Liver (tissue), 9 donors: ENCODE data around the gene IGFL4. TPM values are rescaled to one million over a fixed set of nuclear protein-coding genes. Genes with fewer than 3 reads are reported as not detected.

Experiments used
- DNase-seq: peaks from one replicate; pipeline ENCODE4 v3.0.0-alpha.2; 2017; ENCODE audit warnings: low spot score
- H3K27ac ChIP-seq, 2 donors: one replicate each; pipeline ENCODE4 v1.7.0; 2013; ENCODE audit warnings: inconsistent platforms in 2 of 2, low read length in 2 of 2, control low read depth in 1 of 2, low read depth in 1 of 2, mild to moderate bottlenecking in 1 of 2
- H3K27me3 ChIP-seq, 4 donors: one replicate each; pipeline versions ENCODE4 v1.6.1 to v1.7.0; 2013; ENCODE audit warnings: low read length in 3 of 4, inconsistent platforms in 1 of 4, mild to moderate bottlenecking in 1 of 4, moderate library complexity in 1 of 4; ENCODE audit not compliant: control insufficient read depth in 4 of 4, insufficient read depth in 4 of 4
- H3K36me3 ChIP-seq, 4 donors: one replicate each; pipeline versions ENCODE4 v1.6.1 to v1.7.0; 2013; ENCODE audit warnings: low read length in 3 of 4, mild to moderate bottlenecking in 3 of 4, low read depth in 1 of 4, moderate library complexity in 1 of 4; ENCODE audit not compliant: control insufficient read depth in 4 of 4, insufficient read depth in 3 of 4
- H3K4me1 ChIP-seq, 4 donors: one replicate each; pipeline versions ENCODE4 v1.6.1 to v1.7.0; 2013; ENCODE audit warnings: low read length in 3 of 4, mild to moderate bottlenecking in 3 of 4, moderate library complexity in 1 of 4; ENCODE audit not compliant: control insufficient read depth in 4 of 4, insufficient read depth in 4 of 4
- H3K4me3 ChIP-seq, 3 donors: one replicate each; pipeline versions ENCODE4 v1.6.1 to v1.7.0; 2013; ENCODE audit warnings: low read length in 3 of 3, control low read depth in 1 of 3, low read depth in 1 of 3, mild to moderate bottlenecking in 1 of 3
- H3K9ac ChIP-seq, 2 donors: one replicate each; pipeline ENCODE4 v1.7.0; 2013; ENCODE audit warnings: low read length in 2 of 2, mild to moderate bottlenecking in 2 of 2, moderate library complexity in 2 of 2, control low read depth in 1 of 2, low read depth in 1 of 2
- H3K9me3 ChIP-seq, 4 donors: one replicate each; pipeline versions ENCODE4 v1.6.1 to v1.7.0; 2013; ENCODE audit warnings: low read length in 3 of 4; ENCODE audit not compliant: control insufficient read depth in 4 of 4
- CTCF ChIP-seq: fragments of 150-350 bp; IDR thresholded peaks from 2 replicates; pipeline ENCODE4 v1.5.1; 2017; ENCODE audit warnings: improper control_type of control experiment, low read depth, low read length; ENCODE audit not compliant: missing input control
- EGR1 ChIP-seq, 2 donors: IDR thresholded peaks; 2 replicates each; pipeline ENCODE4 v1.6.1; 2016 to 2018; ENCODE audit warnings: antibody characterized with exemption in 2 of 2, low read depth in 2 of 2
- FOXA1 ChIP-seq: IDR thresholded peaks from 2 replicates; pipeline ENCODE4 v1.6.1; 2016; ENCODE audit warnings: antibody characterized with exemption
- FOXA2 ChIP-seq: IDR thresholded peaks from 2 replicates; pipeline ENCODE4 v1.6.1; 2016; ENCODE audit warnings: antibody characterized with exemption
- GABPA ChIP-seq, 2 donors: IDR thresholded peaks in 1 of 2; conservative IDR thresholded peaks in 1 of 2; 2 replicates each; pipeline ENCODE4 v1.6.1; 2016; ENCODE audit warnings: antibody characterized with exemption in 2 of 2, mild to moderate bottlenecking in 1 of 2, moderate library complexity in 1 of 2
- HNF4A ChIP-seq, 2 donors: conservative IDR thresholded peaks; 2 replicates each; pipeline ENCODE4 v1.6.1; 2016; ENCODE audit warnings: antibody characterized with exemption in 2 of 2, mild to moderate bottlenecking in 2 of 2
- HNF4G ChIP-seq: IDR thresholded peaks from 2 replicates; pipeline ENCODE4 v1.6.1; 2016; ENCODE audit warnings: antibody characterized with exemption
- MAX ChIP-seq: IDR thresholded peaks from 2 replicates; pipeline ENCODE4 v1.6.1; 2016; ENCODE audit warnings: antibody characterized with exemption
- RAD21 ChIP-seq, 2 donors: IDR thresholded peaks; 2 replicates each; pipeline ENCODE4 v1.6.1; 2016; ENCODE audit warnings: antibody characterized with exemption in 2 of 2, mild to moderate bottlenecking in 2 of 2
- RXRA ChIP-seq, 2 donors: IDR thresholded peaks; 2 replicates each; pipeline ENCODE4 v1.6.1; 2017 to 2018; ENCODE audit warnings: antibody characterized with exemption in 2 of 2, mild to moderate bottlenecking in 1 of 2
- TAF1 ChIP-seq: conservative IDR thresholded peaks from 2 replicates; pipeline ENCODE4 v1.6.1; 2016; ENCODE audit warnings: antibody characterized with exemption, mild to moderate bottlenecking
- ZBTB33 ChIP-seq: IDR thresholded peaks from 2 replicates; pipeline ENCODE4 v1.6.1; 2016; ENCODE audit warnings: antibody characterized with exemption
- WGBS: extraction: QIAGEN DNeasy Blood & Tissue Kit; methylation state at CpG from one replicate; pipeline ENCODE4 v1.1.7; 2013; 5-methylcytosine and 5-hydroxymethylcytosine counted together
- polyA plus RNA-seq, 2 donors: library from polyadenylated mRNA; stranded (reverse) in 1 of 2; unstranded in 1 of 2; fragments of 200-250 nt in 1 of 2; fragments of >200 nt in 1 of 2; fragmentation: Nextera tagmentation in 1 of 2; extraction: Ambion mirVana in 1 of 2; gene quantifications; one replicate each; pipeline versions ENCODE4 v1.2.1 to v1.2.3, GENCODE V29; 2013 to 2015
- total RNA-seq, 2 donors: library from RNA; depleted of rRNA; stranded (reverse); fragments of >200 nt; gene quantifications; one replicate each; pipeline ENCODE4 v1.2.3, GENCODE V29; 2014
- TF ChIP-seq, protein P1 (sequence below): IDR thresholded peaks from 2 replicates; pipeline ENCODE4 v1.6.1; 2016; ENCODE audit warnings: antibody characterized with exemption
- TF ChIP-seq, protein P2 (sequence below): IDR thresholded peaks from 2 replicates; pipeline ENCODE4 v1.6.1; 2016; ENCODE audit warnings: antibody characterized with exemption, mild to moderate bottlenecking
- donor health status: healthy.
- donor health status: healthy.
- donor health status: healthy.
- donor health status: healthy.
- donor health status: healthy.

Gene IGFL4
- total and polyA plus RNA-seq, 4 donors: not detected

DNA sequence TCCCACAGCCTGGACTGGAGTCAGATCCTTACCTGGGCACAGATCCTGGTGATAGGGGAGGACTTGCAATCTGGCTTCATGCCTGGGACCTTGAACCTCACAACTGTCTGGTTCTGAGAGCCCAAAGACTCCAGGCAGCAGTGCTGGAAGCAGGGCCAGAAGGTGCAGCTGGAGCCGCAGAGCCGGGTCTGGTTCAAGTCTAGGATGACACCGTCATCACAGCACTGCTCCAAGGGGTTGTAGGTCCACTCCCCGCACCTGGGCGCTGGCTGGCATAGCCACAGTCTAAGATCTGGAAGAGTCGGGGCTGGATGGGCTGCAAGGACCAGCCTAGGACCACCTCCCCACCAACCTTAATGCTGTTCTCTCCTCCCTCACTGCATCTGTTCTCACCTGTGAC is 677 bp downstream of the IGFL4 start:
- Histone ChIP-seq H3K4me1 (no peaks in the 10 kb centered on the region), H3K9me3 (peaks cover 2 to 5% (median 3%) of the 10 kb centered on the region in 4 donors), H3K9ac (no peak overlapping the region), H3K4me3 (no peak overlapping the region), H3K27me3 (peaks cover 0 to 8% (median 1%) of the 10 kb centered on the region in 4 donors), H3K27ac (no peak overlapping the region), H3K36me3 (no peaks in the 10 kb centered on the region)
- DNase-seq: no peak
- 85% methylated on average over 6 of the region's 6 CpGs for WGBS
- TF ChIP-seq HNF4G (no peak), FOXA2 (no peak)

- no peak for DNase-seq
- Histone ChIP-seq H3K4me1 (no peaks in the 10 kb centered on the region), H3K9me3 (peaks cover 0 to 2% (median 0%) of the 10 kb centered on the region in 4 donors), H3K27me3 (peaks cover 0 to 3% (median 0%) of the 10 kb centered on the region in 4 donors), H3K27ac (no peak overlapping the region), H3K36me3 (no peaks in the 10 kb centered on the region), H3K9ac (no peak overlapping the region), H3K4me3 (no peak overlapping the region)
- TF ChIP-seq MAX: no peak
- TF ChIP-seq HNF4G: no peak
- TF ChIP-seq EGR1 (IDR thresholded peaks at IDR 0.05; ENCODE audit: low read depth in 2 of 2): no peak
- TF ChIP-seq ZBTB33: no peak
- TF ChIP-seq CTCF: no peak
- TF ChIP-seq RAD21 (IDR thresholded peaks at IDR 0.05): no peak
- TF ChIP-seq, protein P1, sequence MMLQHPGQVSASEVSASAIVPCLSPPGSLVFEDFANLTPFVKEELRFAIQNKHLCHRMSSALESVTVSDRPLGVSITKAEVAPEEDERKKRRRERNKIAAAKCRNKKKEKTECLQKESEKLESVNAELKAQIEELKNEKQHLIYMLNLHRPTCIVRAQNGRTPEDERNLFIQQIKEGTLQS: no peak
- TF ChIP-seq GABPA (IDR thresholded peaks at IDR 0.05 in 1 of 2, conservative IDR thresholded peaks at IDR 0.05 in 1 of 2): no peak
- TF ChIP-seq, protein P2, sequence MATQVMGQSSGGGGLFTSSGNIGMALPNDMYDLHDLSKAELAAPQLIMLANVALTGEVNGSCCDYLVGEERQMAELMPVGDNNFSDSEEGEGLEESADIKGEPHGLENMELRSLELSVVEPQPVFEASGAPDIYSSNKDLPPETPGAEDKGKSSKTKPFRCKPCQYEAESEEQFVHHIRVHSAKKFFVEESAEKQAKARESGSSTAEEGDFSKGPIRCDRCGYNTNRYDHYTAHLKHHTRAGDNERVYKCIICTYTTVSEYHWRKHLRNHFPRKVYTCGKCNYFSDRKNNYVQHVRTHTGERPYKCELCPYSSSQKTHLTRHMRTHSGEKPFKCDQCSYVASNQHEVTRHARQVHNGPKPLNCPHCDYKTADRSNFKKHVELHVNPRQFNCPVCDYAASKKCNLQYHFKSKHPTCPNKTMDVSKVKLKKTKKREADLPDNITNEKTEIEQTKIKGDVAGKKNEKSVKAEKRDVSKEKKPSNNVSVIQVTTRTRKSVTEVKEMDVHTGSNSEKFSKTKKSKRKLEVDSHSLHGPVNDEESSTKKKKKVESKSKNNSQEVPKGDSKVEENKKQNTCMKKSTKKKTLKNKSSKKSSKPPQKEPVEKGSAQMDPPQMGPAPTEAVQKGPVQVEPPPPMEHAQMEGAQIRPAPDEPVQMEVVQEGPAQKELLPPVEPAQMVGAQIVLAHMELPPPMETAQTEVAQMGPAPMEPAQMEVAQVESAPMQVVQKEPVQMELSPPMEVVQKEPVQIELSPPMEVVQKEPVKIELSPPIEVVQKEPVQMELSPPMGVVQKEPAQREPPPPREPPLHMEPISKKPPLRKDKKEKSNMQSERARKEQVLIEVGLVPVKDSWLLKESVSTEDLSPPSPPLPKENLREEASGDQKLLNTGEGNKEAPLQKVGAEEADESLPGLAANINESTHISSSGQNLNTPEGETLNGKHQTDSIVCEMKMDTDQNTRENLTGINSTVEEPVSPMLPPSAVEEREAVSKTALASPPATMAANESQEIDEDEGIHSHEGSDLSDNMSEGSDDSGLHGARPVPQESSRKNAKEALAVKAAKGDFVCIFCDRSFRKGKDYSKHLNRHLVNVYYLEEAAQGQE: no peak
- TF ChIP-seq FOXA1: no peak
- no peak for TF ChIP-seq RXRA (IDR thresholded peaks at IDR 0.05)
- no peak for TF ChIP-seq HNF4A (conservative IDR thresholded peaks at IDR 0.05)
- TF ChIP-seq TAF1: no peak
- 62% methylated on average over 3 of the region's 3 CpGs for WGBS
Observed at GRCh38 chr19:46036744-46037128, 4.1 kb downstream of the IGFL4 start.
